NCI-H82 treated with DMSO at 0.1 percent for 48 hours (cell line): ENCODE data around the gene EPB41L4A.

ENCODE experiments used
- DNase-seq: peaks from one replicate; lab custom pipeline; 2025; ENCODE audit not compliant: unreplicated experiment; lab: John Stamatoyannopoulos, UW

EPB41L4A gene

GRCh38 chr5:112356178-112356956 is 62.7 kb downstream of the EPB41L4A start:
- DNase-seq, result peak; percentile 83

GRCh38 chr5:112355058-112355685 is 63.9 kb downstream of the EPB41L4A start:
- DNase-seq, result no peak

GRCh38 chr5:112353678-112354077 is 65.4 kb downstream of the EPB41L4A start:
- no peak for DNase-seq

- DNase-seq, result no peak
These were observed 67.9 kb downstream of the EPB41L4A start for GRCh38 chr5:112351225-112351624.

- no peak for DNase-seq
These were observed 68.5 kb downstream of the EPB41L4A start for GRCh38 chr5:112350626-112351025.

GRCh38 chr5:112349371-112349770 is 69.7 kb downstream of the EPB41L4A start:
- no peak for DNase-seq

DNA sequence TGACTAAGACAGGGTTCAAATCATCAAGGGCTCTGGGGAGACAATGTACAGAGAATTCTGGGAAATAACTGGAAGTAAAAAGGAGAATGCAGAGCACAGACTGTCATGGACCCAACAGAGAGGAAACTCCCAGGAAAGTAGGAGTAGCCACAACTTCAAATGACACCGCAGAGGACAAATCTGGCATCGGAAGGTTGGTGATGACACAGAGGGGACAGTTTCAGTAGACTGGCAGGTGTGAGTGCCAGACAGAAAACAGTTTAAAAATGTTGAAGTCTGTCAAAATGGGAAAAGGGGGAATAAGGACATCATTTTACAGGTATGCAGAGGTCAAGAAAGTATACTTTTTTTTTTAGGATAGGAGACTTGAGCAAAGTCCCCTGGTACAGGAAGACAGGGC is 70.2 kb downstream of the EPB41L4A start:
- DNase-seq, result no peak

DNA sequence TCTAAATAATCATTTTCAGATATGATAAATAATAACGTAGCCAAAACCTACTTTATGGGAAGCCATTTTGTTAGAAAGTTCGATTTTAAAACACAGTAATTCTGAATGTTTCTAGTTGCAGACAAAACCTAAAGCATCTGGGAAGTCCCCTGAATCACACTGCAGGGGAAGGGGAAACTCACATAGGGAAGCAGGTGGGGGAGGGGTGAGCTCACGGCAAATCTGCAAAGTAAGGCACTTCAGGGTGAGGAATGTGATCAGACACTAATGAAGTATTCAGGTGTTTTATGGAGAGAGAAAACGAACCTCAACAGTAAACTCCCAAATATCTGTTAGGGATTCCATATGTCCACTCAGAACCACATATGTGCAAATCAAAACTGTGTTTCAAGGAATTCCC is 70.7 kb downstream of the EPB41L4A start:
- DNase-seq, result no peak

GRCh38 chr5:112346411-112347044 is 72.5 kb downstream of the EPB41L4A start:
- no peak for DNase-seq

DNA sequence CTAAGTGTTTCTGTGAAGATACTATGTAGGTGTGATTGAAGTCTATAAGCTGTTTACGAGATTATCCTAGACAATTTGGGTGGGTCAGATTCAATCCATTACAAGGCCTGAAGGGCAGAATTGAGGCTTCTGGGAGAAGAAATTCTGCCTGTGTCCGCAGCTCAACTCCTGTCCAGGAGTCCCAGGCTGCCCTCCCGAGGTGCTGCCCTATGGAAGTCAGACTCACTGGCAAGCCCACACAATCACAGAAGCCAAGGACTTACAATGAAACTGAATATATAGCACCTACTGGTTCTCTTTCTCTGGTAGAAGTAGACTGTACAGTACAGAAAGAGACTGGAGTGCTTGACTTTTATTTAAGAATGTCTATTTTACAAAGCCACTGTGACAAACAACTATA is 74.5 kb downstream of the EPB41L4A start:
- peak; percentile 35 for DNase-seq

DNA sequence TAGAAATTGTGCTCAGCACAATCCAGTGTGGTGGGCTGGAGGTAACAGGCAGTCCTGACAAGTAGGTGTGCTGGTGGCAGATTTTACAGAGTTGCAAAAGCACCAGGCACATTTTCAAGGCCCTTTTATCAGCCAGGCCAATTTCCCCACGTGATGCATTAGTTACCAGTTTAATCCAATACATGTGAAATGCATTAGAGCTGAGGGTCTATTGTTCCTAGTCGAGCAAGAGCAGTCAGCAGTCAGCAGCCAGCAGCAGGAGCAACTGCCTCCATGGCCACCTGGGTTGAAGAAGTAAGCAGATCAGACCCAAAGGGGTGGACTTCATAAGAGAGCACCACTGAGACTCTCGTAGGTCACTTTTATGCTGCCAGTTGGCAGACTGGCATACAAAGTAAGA is 76.7 kb downstream of the EPB41L4A start:
- peak; percentile 49 for DNase-seq

GRCh38 chr5:112339761-112340160 is 79.3 kb downstream of the EPB41L4A start:
- no peak for DNase-seq

DNA sequence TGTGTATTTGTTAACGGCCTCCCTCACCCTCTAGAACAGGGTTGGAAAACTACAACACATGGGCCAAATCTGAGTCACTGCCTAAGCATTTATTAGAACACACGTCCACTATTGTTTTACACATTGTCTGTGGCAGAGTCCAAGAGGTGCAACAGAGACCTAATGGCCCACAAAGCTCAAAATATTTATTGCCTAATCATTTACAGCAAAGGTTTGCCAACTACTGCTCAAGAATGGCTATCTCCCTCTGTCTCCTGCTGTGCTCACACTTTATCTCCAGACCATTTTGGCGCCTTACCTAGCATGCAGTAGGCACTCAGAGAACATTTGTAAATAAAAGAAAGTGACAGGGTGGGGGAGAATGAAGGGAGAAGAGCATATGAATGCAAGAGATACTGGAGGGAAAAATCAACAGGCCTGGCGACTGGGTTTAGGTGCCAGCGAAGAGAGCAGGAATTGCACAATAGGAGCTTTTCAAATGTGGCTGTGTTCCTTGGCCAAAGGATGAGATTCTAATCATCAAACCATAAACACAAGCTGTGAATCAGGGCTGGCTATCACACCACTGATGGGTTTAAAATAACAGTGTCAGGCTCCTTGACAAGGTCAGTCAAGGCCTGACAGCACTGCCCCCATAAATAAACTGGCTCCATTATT is 80.3 kb downstream of the EPB41L4A start:
- DNase-seq, result no peak

DNA sequence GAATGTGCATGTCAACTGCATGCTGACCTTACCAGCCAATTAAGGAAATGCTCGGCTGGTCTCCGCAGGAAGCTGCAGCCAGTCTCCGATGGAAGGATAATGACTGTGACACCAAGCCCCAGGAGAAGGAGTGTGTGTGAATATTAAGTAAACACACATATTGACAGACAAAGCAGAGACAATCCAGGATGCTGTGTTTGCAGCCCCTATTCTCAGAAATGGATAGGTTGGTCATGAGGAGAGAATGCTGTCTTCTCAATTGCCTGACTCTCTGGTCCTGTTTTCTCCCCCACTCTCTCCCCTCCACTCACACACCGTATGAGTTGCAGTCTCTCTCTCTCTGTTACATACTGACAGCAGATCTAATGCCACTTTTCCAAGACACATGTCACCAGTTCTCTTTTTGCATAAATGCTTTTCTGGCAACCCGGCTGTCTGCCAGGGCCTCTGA is 85.7 kb downstream of the EPB41L4A start:
- DNase-seq, result no peak

GRCh38 chr5:112331892-112332291 is 87.2 kb downstream of the EPB41L4A start:
- DNase-seq, result no peak

- peak; percentile 66 for DNase-seq
These were observed 89.5 kb downstream of the EPB41L4A start for GRCh38 chr5:112329419-112330090.

GRCh38 chr5:112323166-112323565 is 95.9 kb downstream of the EPB41L4A start:
- no peak for DNase-seq

GRCh38 chr5:112320408-112320807 is 98.7 kb downstream of the EPB41L4A start:
- DNase-seq, result no peak

DNA sequence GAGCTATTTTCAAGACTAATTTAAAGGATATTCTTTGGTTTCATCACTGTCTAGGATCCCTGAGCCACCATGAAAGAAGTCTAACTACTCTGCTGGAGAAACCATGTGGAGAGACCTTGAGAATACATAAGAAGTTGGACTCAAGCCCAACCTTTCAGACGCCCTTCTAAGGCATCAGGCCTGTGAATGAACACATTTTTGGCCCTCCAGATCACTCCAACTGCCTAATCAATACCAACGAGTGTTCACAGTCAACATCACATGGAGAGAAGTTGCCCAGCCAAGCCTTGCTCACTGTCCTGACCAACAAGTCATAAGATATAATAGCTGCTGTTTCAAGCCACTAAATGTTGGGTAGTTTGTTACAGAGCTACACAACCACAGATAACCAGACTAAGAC is 100.7 kb downstream of the EPB41L4A start:
- no peak for DNase-seq

- no peak for DNase-seq
These were observed 101.2 kb downstream of the EPB41L4A start for GRCh38 chr5:112317866-112318265.

DNA sequence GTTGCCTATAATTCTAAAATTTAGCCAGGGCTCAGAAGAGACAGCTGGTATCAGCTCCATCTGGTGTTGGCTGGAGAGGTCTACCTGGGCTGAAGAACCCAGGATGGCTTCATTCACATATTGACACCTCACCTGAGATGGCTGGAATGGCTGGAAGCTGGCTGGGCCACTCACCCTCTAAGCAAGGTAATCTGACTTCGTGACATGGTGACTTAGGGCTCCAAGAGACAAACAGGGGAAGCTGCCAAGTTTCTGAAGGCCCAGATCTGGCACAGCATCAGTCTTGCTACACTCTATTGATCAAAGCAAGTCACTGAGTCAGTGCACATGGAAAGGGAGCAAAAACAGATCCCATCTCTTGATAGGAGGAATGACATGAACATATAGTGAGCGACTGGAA is 102.3 kb downstream of the EPB41L4A start:
- DNase-seq, result no peak
